Inferior parietal cortex (tissue), 1 donor: ENCODE measurements around the gene CPE.
"Not testable (repeated sequence)": the region's sequence is repeated elsewhere in the genome, so short reads cannot be mapped to it uniquely, and the experiment has no call there.

Experiments used
- DNase-seq: peaks from one replicate; pipeline ENCODE4 v3.0.0-alpha.2; 2016; ENCODE audit errors: extremely low spot score

CPE gene

GRCh38 chr4:165378745-165379677 is at the start of gene CPE:
CPE (plus strand) TSS chr4:165379008; CDS start chr4:165379222, 214 bp downstream.
- DNase-seq = peak; percentile 77

DNA sequence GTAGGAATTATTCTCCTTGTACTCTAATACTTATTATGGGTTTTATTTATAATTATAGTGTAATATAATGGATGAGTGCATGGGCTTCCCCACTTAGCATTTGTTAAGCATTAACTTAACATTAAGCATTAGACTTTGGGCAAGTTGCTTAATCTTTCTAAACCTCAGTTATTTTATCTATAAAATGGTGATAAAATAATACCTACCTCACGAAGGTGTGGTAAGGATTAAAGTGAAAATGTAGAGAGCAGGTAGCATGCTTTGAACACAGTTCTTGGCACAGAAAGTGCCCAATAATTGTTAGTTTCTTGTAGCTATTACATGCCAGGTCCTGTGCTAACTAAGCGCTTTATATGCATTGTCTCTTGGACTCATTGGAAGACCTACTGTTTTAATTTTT is 48.7 kb upstream of the CPE start:
- DNase-seq = no peak

DNA sequence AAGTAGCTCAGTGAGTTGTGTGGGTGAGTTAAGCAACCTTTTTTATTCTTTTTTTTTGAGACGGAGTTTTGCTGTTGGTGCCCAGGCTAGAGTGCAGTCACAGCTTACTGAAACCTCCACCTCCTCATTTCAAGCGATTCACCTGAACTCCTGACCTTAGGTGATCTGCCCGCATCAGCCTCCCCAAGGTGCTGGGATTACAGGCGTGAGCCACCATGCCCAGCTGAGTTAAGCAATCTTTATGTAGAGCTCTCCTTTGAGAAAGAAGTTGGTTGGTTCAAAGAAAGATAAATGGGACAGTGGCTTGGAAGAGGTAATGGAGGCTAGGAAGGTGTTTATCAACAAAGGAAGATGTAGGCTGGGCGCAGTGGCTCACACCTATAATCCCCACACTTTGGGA is 48.1 kb upstream of the CPE start:
- no peak for DNase-seq

DNA sequence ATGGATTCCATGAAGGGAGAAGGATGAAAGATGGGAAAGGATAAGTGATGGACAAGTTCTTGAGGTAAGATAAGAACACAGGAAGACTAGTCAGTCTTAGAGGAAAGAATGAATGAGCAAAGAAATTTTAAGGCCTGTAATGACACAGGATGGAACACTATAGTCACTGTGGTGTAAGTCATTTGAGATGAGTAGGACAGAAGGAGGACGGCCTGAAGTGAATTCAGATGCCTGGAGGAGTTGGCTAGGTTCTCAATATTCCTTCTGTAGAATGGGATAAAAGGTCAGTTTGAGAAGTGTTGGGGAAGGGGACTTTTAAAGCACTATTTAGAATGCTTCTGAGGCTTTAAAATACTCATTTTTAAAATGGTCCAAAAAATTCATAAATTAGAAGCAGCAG is 47.4 kb upstream of the CPE start:
- no peak for DNase-seq

GRCh38 chr4:165331823-165332222 is 47.0 kb upstream of the CPE start:
- DNase-seq = no peak

DNA sequence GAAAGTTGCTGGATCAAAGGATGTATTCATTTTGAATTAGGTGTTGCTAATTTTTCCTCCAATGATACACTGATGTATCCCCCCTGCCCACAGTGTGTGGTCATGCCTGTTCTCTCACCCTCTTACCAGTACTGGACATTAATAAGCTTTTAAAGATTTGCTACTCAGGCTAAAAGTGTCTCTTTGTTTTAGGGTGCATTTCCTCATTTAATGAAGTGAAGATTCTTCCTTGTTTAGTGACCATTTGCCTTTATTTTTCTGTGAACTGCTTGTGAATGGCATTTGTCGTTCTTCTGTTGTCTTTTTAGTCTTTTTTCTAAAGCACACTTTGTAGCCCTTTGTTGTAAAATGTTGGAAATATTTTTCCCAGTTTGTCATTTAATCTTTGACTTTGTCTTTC is 46.3 kb upstream of the CPE start:
- no peak for DNase-seq

DNA sequence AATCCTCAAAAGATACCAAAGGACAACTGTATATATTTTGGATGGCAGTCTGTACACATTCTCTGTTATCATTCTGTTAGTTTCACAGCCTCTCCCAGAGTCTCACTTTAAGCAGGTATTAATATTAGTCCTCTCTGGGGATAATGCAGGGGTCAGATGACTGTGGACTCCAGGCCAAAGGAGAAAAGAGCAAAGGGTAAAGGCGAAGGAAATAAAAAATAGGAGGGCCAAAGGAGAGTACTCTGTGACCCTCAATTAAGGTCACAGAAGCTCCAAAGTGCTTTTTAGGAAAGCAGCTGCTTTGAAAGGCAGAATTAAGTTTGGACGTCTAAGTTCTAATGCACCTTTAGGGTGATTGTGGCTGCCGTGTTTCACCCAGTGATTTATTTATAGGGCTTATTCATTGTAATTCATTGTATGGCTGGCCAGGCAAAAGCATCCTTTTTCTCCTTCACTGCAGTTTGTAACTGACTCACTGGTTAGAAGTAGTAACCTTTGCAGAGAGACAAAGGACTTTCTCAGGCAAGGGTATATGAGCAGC is 43.6 kb upstream of the CPE start:
- DNase-seq = no peak

- DNase-seq = no peak
Observed at GRCh38 chr4:165336743-165337142, 42.1 kb upstream of the CPE start.

DNA sequence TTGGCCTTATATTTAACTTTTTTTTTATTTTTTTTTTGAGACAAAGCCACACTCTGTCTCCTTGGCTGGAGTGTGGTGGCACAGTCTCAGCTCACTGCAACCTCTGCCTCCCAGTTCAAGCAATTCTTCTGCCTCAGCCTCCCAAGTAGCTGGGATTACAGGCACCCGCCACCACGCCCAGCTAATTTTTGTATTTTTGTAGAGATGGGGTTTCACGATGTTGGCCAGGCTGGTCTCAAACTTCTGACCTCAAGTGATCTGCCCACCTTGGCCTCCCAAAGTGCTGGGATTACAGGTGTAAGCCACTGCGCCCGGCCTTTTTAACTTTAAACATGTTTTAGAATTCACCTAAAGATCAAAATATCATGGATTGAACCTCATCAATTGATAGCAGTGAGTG is 36.5 kb upstream of the CPE start:
- not testable (repeated sequence) for DNase-seq

GRCh38 chr4:165343353-165344191 is 35.2 kb upstream of the CPE start:
- peak; percentile 48 for DNase-seq

DNA sequence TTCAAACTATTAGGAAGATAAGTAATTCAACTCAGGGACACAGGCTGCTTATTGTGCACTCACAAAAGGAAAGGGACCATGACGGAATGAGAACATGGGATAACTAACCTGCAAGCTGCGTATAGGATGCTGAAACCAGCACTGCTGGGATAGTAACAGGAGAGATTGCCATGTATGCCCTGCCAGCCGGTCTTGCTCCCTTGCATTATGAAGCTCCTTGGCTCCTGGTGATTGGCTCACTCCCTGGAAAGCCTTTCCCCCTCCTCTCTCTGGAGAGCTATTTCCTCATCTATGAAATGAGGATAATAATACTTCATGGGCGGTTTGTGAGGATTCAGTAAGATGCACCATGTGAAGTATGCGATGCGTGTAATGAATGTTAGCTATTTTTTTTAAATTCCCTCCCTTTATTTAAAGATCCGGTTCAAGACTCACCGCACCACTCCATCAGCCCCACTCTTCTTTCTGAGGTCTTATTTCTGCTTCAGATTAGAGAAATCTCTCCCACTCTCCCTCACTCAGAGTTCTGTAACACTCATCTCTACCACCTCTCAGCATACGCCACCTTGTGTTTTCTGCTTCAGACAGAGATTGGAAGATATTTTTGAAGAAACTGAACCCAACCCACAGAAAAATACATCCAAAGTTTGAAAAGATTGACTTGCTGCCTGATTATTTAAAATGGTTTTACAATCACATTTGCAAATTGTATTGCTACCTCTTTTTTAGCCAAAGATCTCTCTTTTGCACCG is 33.0 kb upstream of the CPE start:
- DNase-seq = no peak

- DNase-seq = no peak
Observed at GRCh38 chr4:165347647-165348569, 30.9 kb upstream of the CPE start.

GRCh38 chr4:165351359-165352130 is 27.3 kb upstream of the CPE start:
- DNase-seq = no peak

GRCh38 chr4:165355900-165356300 is 22.9 kb upstream of the CPE start:
- DNase-seq = peak; percentile 69

- no peak for DNase-seq
Observed at GRCh38 chr4:165359506-165359905, 19.3 kb upstream of the CPE start.

DNA sequence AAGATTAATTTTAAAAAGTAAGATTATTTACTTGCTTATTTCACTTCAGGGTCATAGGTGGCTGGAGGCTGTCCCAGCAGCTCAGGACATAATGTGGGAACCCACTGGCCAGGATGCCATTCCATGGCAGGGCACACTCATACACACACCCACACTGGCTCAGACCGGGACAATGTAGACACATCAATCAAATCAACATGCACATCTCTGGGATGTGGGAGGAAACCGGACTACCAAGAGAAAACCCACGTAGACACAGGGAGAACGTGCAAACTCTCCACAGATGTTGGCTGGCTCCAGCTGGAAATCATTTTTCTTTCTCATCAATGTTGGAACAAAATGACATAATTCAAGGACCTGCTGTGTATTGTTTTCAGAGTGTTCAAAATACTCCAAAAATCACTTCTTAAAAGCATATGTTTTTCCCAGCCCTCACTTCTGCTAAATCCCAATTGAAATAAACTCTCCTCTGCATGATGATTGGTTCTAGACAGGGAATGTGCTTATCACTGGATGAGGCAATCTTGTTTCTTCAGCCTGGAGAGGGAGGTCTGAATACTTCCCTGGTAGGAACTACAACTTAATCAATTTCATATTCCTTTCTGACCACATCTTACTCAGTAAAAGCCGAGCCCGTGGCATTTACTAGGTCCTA is 18.6 kb upstream of the CPE start:
- no peak for DNase-seq

DNA sequence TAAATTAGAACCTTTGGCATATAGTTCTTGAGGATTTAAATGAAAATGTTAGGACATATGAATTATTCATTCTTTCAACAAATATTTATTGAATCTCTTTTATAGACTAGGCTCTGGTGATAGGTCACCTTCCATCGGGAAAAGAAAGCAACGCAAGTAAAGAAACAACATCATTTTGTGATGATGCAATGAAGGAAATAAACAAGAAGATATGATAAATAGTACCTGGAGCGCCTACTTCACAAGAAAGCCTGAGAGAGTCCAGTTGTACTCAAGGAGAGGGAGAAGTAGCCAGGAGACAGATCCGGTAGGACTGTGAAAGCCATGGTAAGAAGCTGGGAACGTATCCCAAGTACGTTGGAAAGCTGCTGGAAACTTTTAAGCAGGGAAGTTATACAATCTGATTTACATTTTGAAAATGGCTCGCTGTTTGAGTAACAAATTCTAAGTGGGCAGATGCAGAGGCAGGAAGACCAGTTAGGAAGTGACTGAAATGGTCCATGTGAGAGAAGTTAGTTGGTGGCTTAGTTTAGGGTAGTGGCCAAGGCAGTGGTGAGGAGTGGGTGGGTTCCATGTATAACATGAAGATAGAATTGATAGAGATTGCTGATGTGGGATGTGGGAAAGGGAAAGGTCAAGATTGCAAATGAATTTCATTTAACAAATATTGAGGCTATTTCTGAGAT is 17.7 kb upstream of the CPE start:
- DNase-seq = no peak

DNA sequence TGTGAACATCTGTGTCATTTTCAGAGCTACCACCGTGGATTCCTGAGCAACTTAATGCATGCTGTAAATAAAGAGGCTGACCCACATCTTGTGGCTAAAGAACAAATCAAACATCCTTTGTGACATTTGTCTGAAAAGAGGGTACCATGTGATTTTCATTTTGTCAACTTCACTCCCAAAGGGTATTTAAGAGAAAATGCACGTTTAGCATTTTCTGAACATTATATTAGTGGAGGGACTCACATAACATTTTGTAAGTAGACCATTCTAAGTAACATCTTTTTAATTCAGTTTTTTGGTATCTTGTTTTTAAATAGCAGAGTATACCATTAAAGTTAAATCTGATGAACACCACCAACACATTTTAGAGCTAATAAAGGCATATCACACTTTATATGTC is 17.0 kb upstream of the CPE start:
- DNase-seq = no peak
